HG03175 (cell line): ENCODE data around the gene RGS12.

Experiments
- ATAC-seq: cut with Tn5 transposase; IDR thresholded peaks from one replicate; pipeline ENCODE4 v1.9.1; 2021; ENCODE audit warnings: mild to moderate bottlenecking, moderate library complexity; ENCODE audit not compliant: unreplicated experiment

The RGS12 gene

GRCh38 chr4:3292571-3293400 lies at the start of gene RGS12:
RGS12 (plus strand) TSS chr4:3293021; CDS start chr4:3316171, 23,150 bp downstream.
- ATAC-seq: peak; percentile 75

- no peak for ATAC-seq
Measured at GRCh38 chr4:3243136-3243780, 49.6 kb upstream of the RGS12 start.

GRCh38 chr4:3244002-3244401 lies 48.8 kb upstream of the RGS12 start:
- no peak for ATAC-seq

- ATAC-seq: no peak
Measured at GRCh38 chr4:3244747-3245146, 48.1 kb upstream of the RGS12 start.

DNA sequence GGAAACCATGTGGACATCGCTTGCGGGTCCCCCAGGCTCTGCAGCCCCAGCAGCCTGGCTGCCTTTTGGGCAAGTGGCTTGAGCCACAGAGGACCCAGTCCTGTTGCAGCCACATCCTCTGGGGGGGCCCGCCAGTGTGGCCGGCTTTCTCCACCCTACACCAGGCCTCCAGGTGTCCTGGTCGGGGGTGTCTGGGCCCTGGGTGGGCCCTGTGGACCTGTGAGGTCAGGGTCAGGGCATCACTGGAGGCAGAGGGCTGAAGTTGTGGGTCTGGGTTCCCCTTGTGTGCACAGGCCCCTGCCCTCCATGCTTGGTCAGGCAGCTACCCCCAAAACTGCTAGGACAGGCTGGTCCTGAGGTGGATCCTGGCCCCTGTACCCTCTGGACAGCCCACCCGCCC lies 47.1 kb upstream of the RGS12 start:
- no peak for ATAC-seq

DNA sequence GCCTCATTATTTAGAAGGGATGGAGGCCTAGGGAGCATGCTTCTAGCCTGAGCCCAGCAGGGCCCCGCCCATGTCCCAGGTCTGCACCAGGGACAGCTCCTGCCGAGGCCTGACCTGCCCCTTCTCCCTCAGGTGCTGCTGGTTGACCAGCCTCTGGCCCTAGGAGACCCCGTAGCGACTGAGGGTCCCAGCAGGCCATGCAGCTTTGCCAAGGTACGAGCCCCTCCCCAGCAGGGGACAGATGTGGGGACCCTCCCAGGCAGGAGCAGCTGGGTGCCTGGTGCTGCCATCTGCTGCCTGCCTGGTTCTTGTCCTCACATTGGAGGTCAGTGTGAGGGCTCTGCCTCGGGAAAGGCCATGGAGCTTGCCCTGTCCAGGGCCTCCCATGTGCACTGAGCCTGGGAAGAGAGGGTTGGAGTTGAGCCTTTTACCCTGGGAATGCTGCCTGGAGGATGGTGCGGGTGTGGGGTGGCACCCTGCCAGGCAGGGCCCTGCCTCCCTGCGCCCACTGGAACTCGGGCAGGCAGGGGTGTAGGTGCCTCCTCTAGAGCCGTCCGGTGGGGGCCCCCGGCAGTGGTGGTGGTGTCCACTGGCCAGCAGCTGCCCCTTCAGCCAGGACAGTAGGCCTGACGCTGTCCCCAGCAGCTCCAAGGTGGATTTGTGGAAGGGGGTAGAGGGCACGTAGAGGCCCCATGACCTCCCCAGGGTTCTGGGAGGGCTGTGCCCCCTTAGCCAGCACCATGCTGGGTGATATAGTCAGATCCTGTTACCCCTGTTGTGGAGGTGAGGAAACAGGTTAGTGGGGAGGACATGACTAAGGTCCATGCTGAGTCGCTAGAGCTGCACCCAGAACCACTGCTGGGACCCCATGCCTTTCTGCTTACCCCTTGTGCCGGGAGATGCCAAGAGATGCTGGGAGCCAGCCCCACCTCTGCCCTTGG lies 46.1 kb upstream of the RGS12 start:
- ATAC-seq: no peak

- no peak for ATAC-seq
Measured at GRCh38 chr4:3247399-3248177, 45.2 kb upstream of the RGS12 start.

DNA sequence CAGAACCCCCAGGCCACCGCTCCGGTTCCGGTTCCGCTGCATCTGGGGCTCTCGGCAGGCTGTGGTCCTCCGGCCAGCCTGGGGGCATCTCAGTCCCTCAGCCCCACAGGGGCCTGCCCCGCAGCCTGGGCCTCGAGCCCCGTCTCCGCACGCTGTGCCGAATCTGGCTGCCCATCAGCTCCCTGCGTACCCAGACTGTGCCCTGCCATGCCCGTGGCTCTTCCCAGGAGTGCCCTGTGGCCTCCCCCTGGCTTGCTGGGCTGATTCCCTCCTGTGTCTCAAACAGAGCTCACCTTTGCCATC lies 44.7 kb upstream of the RGS12 start:
- ATAC-seq: no peak

DNA sequence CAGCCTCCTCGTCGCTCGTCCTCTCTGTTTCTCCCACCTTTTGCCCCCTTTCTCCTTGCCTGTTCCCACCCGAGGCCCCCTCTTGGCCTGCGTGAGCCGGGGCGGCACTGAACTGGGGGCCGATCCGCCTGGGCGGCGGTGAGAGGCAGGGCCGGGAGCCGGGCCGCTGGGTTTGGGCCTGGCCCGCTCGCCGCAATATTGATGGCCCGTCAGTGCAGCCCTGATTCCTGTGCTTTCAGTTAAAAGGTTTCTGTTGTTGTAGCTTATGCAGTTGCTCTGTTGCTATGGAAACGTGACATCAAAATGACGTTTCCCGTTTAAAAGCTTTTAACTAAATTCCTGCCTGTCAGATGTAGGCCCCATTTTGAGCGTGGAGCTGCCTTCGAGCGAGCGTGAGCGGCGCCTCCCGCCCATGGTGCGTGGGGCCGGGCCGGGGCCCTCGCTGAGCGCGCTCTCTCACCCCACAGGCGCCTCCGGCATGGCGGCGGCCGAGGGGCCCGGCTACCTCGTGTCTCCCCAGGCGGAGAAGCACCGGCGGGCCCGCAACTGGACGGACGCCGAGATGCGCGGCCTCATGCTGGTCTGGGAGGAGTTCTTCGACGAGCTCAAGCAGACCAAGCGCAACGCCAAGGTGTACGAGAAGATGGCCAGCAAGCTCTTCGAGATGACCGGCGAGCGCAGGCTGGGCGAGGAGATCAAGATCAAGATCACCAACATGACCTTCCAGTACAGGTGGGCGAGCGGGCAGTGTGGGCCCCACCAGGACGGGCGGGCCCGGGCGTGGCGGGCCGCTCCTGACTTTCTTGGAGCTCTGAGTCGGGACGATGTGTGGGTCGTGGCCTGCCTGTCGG lies 43.8 kb upstream of the RGS12 start, which contains the start of gene MSANTD1:
Gene MSANTD1, plus strand, starts transcription at position 349 of the 851 bp plus-strand sequence. Its CDS starts 64 bp downstream, at position 413.
- ATAC-seq: no peak

GRCh38 chr4:3249711-3250437 lies 42.9 kb upstream of the RGS12 start:
- no peak for ATAC-seq

DNA sequence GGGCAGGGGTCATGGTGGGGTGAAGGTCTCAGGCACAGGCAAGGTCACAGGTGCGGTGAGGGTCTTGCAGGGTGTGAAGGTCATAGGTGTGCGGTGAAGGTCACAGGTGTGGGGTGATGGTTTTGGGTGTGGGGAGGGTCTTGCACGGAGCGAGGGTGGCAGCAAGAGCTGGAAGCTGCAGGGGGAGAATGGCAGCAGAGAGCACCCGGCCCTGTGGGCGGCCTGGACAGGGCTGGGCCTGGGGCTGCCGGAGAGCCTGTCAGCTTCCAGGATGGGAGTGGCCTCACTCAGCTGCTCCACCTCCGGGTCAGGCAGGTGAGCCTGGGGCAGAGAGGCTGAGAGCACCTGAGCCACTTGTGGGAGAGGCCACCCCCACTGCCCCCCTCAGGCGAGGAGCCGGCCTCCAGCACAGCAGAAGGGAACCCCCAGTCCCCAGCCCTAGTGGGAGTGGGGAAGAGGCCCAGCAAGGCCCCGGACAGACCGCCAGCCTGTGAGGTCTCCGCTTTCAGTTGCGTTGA lies 42.3 kb upstream of the RGS12 start:
- no peak for ATAC-seq

GRCh38 chr4:3250956-3251690 lies 41.7 kb upstream of the RGS12 start:
- no peak for ATAC-seq

- no peak for ATAC-seq
Measured at GRCh38 chr4:3251691-3252479, 40.9 kb upstream of the RGS12 start.

DNA sequence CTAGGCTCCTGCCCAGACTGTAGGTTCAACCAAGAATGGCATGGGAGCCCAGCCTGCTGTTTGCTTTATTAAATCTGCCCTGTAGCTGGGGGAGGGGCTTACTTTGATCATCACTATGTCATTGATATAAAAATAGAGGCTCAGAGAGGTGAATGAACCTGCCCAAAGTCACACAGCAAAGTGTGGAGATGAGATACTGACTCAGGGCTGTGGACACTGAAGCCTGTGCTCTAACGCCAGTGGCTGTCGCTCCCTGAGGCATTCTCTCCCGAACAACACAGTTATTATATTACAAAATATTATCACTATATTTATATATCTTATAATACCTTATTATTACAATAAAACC lies 40.4 kb upstream of the RGS12 start:
- no peak for ATAC-seq

DNA sequence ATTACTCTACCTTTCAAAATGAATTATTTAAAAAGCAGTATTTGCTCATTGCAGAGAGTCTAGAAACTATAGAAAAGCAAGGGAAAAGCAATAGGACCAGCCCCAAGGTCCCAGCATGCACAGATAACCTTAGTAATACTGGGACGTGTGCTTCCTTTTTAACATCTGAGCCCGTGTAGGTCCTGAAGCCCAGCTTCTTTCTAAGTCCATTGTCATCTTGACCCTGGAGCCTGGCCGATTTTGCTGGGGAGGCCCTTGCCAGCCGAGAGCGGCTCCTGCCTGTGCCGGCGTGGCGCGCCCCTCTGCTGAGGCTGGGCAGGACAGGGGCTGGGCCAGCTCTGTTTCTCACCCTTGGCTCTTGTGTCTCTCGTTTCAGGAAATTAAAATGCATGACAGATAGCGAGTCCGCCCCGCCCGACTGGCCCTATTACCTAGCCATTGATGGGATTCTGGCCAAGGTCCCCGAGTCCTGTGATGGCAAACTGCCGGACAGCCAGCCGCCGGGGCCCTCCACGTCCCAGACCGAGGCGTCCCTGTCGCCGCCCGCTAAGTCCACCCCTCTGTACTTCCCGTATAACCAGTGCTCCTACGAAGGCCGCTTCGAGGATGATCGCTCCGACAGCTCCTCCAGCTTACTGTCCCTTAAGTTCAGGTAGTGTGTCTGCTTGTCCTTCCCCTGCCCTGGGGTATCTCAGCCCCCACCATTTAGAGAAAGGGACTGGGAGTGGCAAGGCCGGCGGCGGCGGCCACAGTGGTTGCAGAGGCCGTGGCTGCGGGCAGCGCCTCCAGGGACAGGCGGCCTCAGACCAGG lies 39.8 kb upstream of the RGS12 start:
- no peak for ATAC-seq

DNA sequence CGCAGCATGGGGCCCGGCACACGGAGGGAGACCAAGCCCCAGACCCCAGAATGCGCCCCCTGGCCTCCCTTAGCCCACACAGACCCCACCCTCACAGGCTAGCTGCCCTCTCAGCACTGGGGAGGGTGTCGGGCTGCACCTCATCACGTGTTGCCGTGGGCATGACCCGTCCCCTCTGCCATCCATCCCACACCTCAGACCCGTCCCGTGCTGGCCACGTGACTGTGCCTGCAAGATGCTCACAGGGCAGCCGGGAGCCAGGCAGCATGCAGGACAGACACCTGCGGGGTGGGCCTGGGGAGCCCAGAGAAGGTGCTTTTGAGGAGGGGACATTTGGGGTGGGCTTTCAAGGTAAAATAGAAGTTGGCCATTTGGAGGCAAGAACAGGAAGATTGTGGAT lies 39.0 kb upstream of the RGS12 start:
- no peak for ATAC-seq
